Posterior vena cava (tissue), 2 donors: Measurements from ENCODE around the gene RALGPS1. TPM values are rescaled to one million over a fixed set of nuclear protein-coding genes. Genes with fewer than 3 reads are reported as not detected.
A peak's percentile ranks its signal among the peaks of the same experiment; 100 is the strongest.

ENCODE experiments used
- DNase-seq: peaks from one replicate; pipeline ENCODE4 v3.0.0-alpha.2; 2020; ENCODE audit warnings: low spot score
- intact Hi-C, 2 donors: fragments of 100-400 bp; cut with DNase I; formaldehyde crosslinking; loops; one replicate each; pipeline versions ENCODE4 v1.14.1 to v1.14.2; 2022 to 2023
- total RNA-seq, 2 donors: library from RNA; stranded (reverse); fragmentation: NEBNext Ultra II Directional; extraction: Animal tissue kit (Norgen Biotek cat#: 25700); gene quantifications; one replicate each; pipeline ENCODE4 v1.2.1, GENCODE V29; 2021
- donor health status: DM: yes; HTN: yes; CAD: no.
- donor health status: DM: yes; HTN: yes; CAD: no.

The RALGPS1 gene
- total RNA-seq, 2 donors from 2014 or later, result 6.4 to 7.8 TPM

- intact Hi-C loops, result loop anchor here in 1 of 2 donors (5.0 kb wide), 1 partner anchor 108 kb away; no protein-coding TSS in a partner anchor
- peak; percentile 96 for DNase-seq
These were observed 309.7 kb downstream of the RALGPS1 start for GRCh38 chr9:127224178-127224882.

- intact Hi-C loops, result loop anchor here in 1 of 2 donors (5.0 kb wide), 1 partner anchor 107 kb away; no protein-coding TSS in a partner anchor
These were observed 310.5 kb downstream of the RALGPS1 start for GRCh38 chr9:127224883-127225739.

DNA sequence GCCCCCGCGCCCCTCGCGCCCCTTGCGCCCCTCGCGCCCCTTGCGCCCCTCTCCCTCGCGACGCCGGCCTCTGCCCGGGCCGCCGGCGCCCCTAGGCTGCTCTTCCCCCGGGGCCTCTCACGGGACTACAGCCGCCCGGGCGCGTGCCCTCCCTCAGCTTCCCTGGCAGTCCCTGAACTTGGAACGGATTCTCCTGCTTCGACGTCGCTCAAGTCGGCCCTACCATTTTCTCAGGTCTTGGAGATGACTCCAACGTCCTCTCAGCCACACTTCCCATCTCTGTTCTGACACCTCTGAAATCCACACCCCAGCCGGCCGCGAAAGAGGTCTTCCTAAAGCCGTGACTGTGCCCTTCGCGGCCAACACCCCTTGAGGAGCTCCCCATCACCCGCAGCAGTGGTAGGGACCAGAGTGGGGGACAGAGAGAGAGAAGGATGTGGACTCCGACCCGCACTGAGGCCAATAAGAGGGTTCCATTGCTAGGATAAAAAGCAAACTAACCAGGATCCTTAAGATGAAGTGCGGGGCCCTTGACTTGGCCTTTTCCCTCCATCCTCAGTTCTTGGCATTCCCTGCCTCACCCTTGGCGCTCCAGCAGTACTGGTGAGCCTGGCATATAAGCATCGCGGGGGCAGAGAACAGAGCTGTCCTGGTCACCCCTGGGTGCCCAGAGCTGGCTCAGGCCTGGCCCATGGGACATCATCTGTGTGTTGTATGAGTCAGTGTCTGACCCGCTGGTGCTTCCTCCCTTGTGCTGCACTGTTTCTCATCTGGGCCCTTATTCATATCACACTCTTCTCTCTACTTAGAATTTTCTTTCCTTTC is 311.4 kb downstream of the RALGPS1 start:
- intact Hi-C loops, result no loop called here

More at GRCh38 chr9:127224883-127225739, 310.5 kb downstream of the RALGPS1 start:
- peak; percentile 99 for DNase-seq

GRCh38 chr9:127229691-127230417 is 315.3 kb downstream of the RALGPS1 start:
- intact Hi-C loops, result no loop called here
- no peak for DNase-seq

More for the DNA sequence above, 311.4 kb downstream of the RALGPS1 start:
- DNase-seq, result no peak

DNA sequence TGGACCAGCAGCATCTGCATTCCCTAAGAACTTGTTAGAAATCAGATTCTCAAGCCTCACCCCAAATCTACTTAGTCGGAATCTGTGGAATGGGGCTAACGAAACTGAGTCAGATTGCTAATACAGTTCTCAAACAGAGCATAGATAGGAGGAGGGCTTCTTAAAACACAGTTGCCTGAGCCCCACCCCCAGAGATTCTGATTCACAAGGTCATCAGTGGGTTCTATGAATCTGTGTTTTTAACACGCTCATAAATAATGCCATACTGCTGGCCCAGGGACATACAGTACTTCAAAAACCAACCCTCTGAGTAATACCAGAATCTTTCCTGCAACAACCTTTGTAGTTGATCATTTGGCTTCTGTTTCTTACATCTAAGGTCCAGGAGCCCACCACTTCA is 317.1 kb downstream of the RALGPS1 start:
- no peak for DNase-seq
- intact Hi-C loops, result no loop called here

DNA sequence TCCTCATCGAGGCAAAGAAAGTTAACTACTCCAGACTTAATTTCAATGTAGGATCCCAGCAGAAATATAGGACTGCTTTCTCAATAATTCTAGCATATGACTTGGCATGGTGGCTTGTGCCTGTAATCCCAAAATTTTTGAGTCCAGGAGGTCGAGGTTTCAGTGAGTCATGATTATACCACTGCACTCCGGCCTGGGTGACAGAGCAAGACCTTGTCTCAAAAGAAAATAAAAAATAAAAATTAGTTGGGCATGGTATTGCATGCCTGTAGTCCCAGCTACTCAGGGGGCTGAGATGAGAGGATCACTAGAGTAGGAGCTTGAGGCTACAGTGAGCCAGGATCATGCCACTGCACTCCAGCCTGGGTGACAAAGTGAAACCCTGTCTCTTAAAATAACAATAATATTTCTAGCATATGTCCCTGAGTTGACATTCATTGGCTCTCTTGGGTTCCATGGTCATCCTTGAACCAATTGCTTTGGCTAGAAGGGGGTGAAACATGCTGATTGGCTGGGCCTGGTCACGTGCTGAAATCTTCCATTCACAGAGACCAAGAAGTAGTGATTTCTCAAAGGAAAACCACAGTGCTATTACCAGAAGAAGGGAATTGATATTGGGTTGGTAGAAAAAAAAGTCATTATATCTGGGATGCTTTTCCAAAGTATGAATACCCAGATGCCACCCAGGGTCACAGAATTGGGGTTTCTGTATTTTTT is 318.4 kb downstream of the RALGPS1 start:
- intact Hi-C loops, result no loop called here
- DNase-seq, result no peak

GRCh38 chr9:127233550-127233949 is 319.0 kb downstream of the RALGPS1 start:
- no peak for DNase-seq
- intact Hi-C loops, result no loop called here

DNA sequence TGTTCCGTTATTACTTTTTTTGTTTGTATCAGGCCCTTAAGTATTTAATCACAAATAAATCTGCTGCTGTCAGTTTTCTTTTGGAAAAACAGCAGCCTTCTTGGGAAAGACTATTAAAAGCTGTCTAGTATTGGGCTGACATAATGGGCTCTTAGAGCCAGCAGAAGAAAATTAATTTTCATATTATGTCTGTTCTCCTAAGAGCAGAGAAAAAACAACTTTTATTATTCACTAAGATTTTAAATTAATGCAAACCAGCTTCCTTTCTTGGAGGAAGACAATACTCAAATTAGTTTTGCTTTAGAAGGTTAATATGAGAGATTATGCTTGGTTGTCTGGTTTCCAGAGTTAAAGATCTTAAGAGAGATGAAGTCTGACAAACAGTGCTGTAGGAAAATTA is 319.4 kb downstream of the RALGPS1 start:
- intact Hi-C loops, result no loop called here
- DNase-seq, result no peak

GRCh38 chr9:127237801-127238200 is 323.2 kb downstream of the RALGPS1 start:
- DNase-seq, result no peak
- intact Hi-C loops, result no loop called here

DNA sequence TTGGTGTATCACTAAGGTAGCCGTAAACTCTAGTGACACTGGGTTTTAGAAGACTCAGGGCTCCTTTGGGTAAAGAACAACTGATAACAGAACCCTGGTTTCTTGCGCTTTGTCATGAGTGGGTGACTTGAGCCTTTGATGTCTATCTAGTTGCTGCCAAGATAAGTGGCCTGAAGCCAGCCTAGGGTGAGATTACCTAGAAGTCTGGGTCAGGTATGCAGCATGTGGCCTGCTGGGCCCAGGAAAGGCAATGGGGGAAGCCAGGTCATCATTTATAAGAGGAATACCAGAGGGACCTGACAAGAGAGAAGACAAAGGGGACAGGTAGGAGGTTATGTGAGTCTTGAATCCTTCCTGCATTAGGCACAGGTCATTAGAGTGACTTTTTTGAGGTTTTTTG is 326.8 kb downstream of the RALGPS1 start:
- DNase-seq, result no peak
- intact Hi-C loops, result no loop called here

GRCh38 chr9:127244609-127245601 is 330.3 kb downstream of the RALGPS1 start:
- intact Hi-C loops, result no loop called here
- DNase-seq, result peak; percentile 99

DNA sequence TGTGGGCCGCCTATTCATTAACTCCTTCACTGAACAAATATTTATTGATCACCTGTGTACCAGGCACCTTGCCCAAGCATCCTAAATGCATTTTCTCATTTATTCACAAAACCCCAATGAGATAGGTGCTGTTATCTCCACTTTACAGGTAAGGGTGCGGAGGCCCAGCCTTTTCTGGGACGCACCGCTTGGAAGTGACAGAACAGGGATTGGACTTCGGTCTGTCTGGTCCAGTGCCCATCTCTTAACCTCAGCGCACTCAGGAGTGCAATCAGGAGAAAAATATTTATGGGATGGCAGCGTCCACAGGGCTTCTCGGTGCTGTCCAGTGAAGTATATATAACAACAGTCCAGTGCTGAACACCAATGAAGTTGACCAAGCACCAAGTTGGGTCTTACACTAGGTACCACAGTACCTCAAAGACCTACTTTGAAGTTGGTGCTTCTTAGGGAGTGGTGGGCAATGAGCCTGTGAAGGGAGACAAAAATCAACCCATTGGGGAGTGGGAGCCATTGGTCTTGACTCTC is 331.1 kb downstream of the RALGPS1 start:
- intact Hi-C loops, result no loop called here
- DNase-seq, result no peak

GRCh38 chr9:127248241-127248640 is 333.7 kb downstream of the RALGPS1 start:
- intact Hi-C loops, result no loop called here
- DNase-seq, result no peak

DNA sequence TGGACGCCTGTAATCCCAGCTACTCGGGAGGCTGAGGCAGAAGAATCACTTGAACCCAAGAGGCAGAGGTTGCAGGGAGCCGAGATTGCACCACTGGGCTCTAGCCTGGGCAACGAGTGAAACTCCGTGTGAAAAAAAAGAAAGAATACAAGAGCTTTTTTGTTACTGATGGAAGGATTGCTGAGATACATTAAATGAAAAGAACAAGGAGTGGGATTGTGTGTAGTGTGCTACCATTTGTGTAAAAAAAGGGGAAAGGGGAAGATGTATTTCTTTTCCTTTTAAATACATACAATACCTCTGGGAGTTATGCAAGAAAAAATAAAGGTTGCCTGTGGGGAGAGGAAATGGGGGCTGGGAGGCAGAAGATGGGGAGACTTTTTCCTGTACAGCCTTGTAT is 335.3 kb downstream of the RALGPS1 start:
- intact Hi-C loops, result no loop called here
- DNase-seq, result no peak

GRCh38 chr9:127250896-127251391 is 336.4 kb downstream of the RALGPS1 start:
- DNase-seq, result no peak

DNA sequence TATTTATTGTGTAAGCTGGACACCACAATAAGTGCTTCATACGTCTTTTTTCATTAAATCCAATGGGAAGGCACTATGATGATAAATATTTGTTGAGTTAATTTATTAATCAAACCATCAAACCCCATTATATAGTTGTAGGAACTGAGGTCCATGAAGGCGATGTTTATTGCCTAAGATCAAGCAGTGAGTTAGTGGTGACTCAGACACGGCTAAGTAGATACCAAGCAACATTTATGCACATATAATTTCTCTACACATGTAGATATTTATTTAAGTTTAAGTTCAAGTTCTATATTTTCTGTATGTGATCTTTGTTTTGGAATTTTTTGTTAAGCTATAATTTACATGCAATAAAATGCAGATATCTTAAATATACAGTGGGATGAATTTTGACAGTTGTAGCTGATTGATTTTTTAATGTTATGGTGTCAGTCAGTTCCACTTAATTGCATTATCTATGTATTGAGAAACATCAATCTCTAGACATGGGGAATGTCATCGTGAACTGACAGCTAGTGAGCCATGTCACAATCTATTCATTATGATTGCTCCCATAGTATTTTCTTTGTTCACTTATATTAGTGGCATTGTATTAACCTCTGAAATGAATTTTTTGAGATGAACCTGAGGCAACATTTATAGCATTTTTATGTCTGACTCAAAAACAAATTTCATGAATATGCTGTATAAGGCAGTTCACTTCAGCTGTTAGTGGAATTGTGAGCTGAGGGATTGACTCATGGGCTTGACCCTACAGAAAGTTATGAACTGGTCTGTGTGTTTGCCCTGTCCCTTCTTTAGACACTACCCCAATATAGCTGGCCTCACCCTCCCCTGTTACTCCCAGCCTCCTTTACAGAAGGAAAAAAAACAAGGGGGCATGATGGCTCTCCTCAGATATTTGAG is 338.1 kb downstream of the RALGPS1 start:
- no peak for DNase-seq
- intact Hi-C loops, result no loop called here

More at GRCh38 chr9:127250896-127251391, 336.4 kb downstream of the RALGPS1 start:
- intact Hi-C loops, result no loop called here
